Sigmoid colon (tissue), 7 donors: Measurements from ENCODE around the gene EIF2S2. TPM values are rescaled to one million over a fixed set of nuclear protein-coding genes. Genes with fewer than 3 reads are reported as not detected.

Experiments
- DNase-seq: peaks from one replicate; pipeline ENCODE4 v3.0.0-alpha.2; 2019
- H3K27ac ChIP-seq, 4 donors: fragments of 200-600 bp; sonication (generic); one replicate each; pipeline ENCODE4 v1.5.1; 2016 to 2019; ENCODE audit warnings: mild to moderate bottlenecking in 1 of 4
- H3K27me3 ChIP-seq, 3 donors: fragments of 200-600 bp; sonication (generic); one replicate each; pipeline ENCODE4 v1.5.1; 2019; ENCODE audit warnings: mild to moderate bottlenecking in 1 of 3
- H3K36me3 ChIP-seq, 4 donors: fragments of 200-600 bp; sonication (generic); one replicate each; pipeline ENCODE4 v1.5.1; 2016 to 2019
- H3K4me1 ChIP-seq, 4 donors: fragments of 200-600 bp; sonication (generic); one replicate each; pipeline ENCODE4 v1.5.1; 2017 to 2019
- H3K4me3 ChIP-seq, 4 donors: fragments of 200-600 bp; sonication (generic); one replicate each; pipeline ENCODE4 v1.5.1; 2017 to 2019; ENCODE audit warnings: mild to moderate bottlenecking in 2 of 4, moderate library complexity in 1 of 4
- H3K9me3 ChIP-seq, 4 donors: fragments of 200-600 bp in 3 of 4; sonication (generic) in 3 of 4; one replicate each; pipeline versions ENCODE4 v1.5.1 to v1.6.1; 2013 to 2019
- CTCF ChIP-seq, 4 experiments: fragments of 450-650 bp in 3 of 4; fragments of 200-600 bp in 1 of 4; IDR thresholded peaks; one replicate each; pipeline ENCODE4 v1.5.1; 2016 to 2019; ENCODE audit warnings: antibody characterized with exemption in 4 of 4, mild to moderate bottlenecking in 3 of 4, moderate library complexity in 2 of 4
- EP300 ChIP-seq, 4 donors: sonication (generic); formaldehyde crosslinking; IDR thresholded peaks; one replicate each; pipeline ENCODE4 v1.6.1; 2017; ENCODE audit warnings: antibody characterized with exemption in 4 of 4
- POLR2A ChIP-seq, 2 donors: fragments of 450-650 bp; IDR thresholded peaks; one replicate each; pipeline ENCODE4 v1.6.1; 2016; ENCODE audit warnings: antibody characterized with exemption in 2 of 2, mild to moderate bottlenecking in 2 of 2, moderate library complexity in 2 of 2
- POLR2AphosphoS5 ChIP-seq, 4 donors: sonication (generic); formaldehyde crosslinking; IDR thresholded peaks; one replicate each; pipeline ENCODE4 v1.6.1; 2017; ENCODE audit warnings: antibody characterized with exemption in 4 of 4
- WGBS, 2 donors: extraction: QIAGEN DNeasy Blood & Tissue Kit; methylation state at CpG; one replicate each; pipeline ENCODE4 v1.1.7; 2013; 5-methylcytosine and 5-hydroxymethylcytosine counted together
- intact Hi-C: fragments of 100-400 bp; cut with DNase I; formaldehyde crosslinking; loops from one replicate; pipeline ENCODE4 v1.15.1; 2023
- polyA plus RNA-seq, 3 donors: library from polyadenylated mRNA; stranded (reverse); fragments of 200-250 nt; gene quantifications; one replicate each; pipeline ENCODE4 v1.2.3, GENCODE V29; 2013
- total RNA-seq, 4 donors: library from RNA; depleted of rRNA; stranded (reverse); fragments of >200 nt; gene quantifications; one replicate each; pipeline ENCODE4 v1.1.0, GENCODE V29; 2016
- donor health status: healthy with polysubstance abuse.
- donor health status: Bipolar disorder and iron deficiency.
- donor health status: healthy.

The EIF2S2 gene
- total and polyA plus RNA-seq, 7 donors: 44.6 to 69.8 (median 52.8) TPM

- peaks cover 0 to 30% (median 21%) of the 10 kb centered on the region in 4 donors for H3K4me1 ChIP-seq
- no peak overlapping the region for H3K4me3 ChIP-seq
- DNase-seq: no peak
- TF ChIP-seq CTCF (IDR thresholded peaks at IDR 0.05): no peak
- H3K9me3 ChIP-seq: no peaks in the 10 kb centered on the region
- H3K36me3 ChIP-seq: no peaks in the 10 kb centered on the region
- no peak overlapping the region for H3K27ac ChIP-seq
- intact Hi-C loops: no loop called here
- H3K27me3 ChIP-seq: no peaks in the 10 kb centered on the region
Observed at GRCh38 chr20:34061695-34062094, 50.3 kb downstream of the EIF2S2 start.

- peaks cover 0 to 30% (median 21%) of the 10 kb centered on the region in 4 donors for H3K4me1 ChIP-seq
Observed at GRCh38 chr20:34060970-34061369, 51.1 kb downstream of the EIF2S2 start.

GRCh38 chr20:34058831-34059230 is 53.2 kb downstream of the EIF2S2 start:
- intact Hi-C loops: no loop called here

More at GRCh38 chr20:34060970-34061369, 51.1 kb downstream of the EIF2S2 start:
- no peaks in the 10 kb centered on the region for H3K36me3 ChIP-seq
- H3K9me3 ChIP-seq: no peaks in the 10 kb centered on the region
- no peaks in the 10 kb centered on the region for H3K27me3 ChIP-seq
- H3K27ac ChIP-seq: no peak overlapping the region
- no peak overlapping the region for H3K4me3 ChIP-seq
- TF ChIP-seq EP300 (IDR thresholded peaks at IDR 0.05) (no peak), CTCF (IDR thresholded peaks at IDR 0.05) (no peak), POLR2AphosphoS5 (IDR thresholded peaks at IDR 0.05) (no peak), POLR2A (IDR thresholded peaks at IDR 0.05) (no peak)
- WGBS, 2 donors: 85 to 86% methylated on average over 1 of the region's 1 CpG
- no peak for DNase-seq
- intact Hi-C loops: no loop called here

GRCh38 chr20:34055290-34055689 is 56.8 kb downstream of the EIF2S2 start:
- no peaks in the 10 kb centered on the region for H3K27me3 ChIP-seq
- WGBS, 2 donors: 62 to 84% methylated on average over 1 of the region's 1 CpG
- DNase-seq: no peak
- no peaks in the 10 kb centered on the region for H3K9me3 ChIP-seq
- H3K4me3 ChIP-seq: no peak overlapping the region
- no peak overlapping the region for H3K27ac ChIP-seq
- intact Hi-C loops: no loop called here
- H3K36me3 ChIP-seq: no peaks in the 10 kb centered on the region
- TF ChIP-seq POLR2AphosphoS5 (IDR thresholded peaks at IDR 0.05): no peak
- TF ChIP-seq EP300 (IDR thresholded peaks at IDR 0.05): no peak
- TF ChIP-seq POLR2A (IDR thresholded peaks at IDR 0.05): no peak
- no peak for TF ChIP-seq CTCF (IDR thresholded peaks at IDR 0.05)
- H3K4me1 ChIP-seq: peaks cover 0 to 17% (median 6%) of the 10 kb centered on the region in 4 donors

More at GRCh38 chr20:34058831-34059230, 53.2 kb downstream of the EIF2S2 start:
- no peak overlapping the region for H3K4me3 ChIP-seq
- no peaks in the 10 kb centered on the region for H3K9me3 ChIP-seq
- no peaks in the 10 kb centered on the region for H3K36me3 ChIP-seq
- no peak for TF ChIP-seq EP300 (IDR thresholded peaks at IDR 0.05)
- no peak for TF ChIP-seq CTCF (IDR thresholded peaks at IDR 0.05)
- TF ChIP-seq POLR2AphosphoS5 (IDR thresholded peaks at IDR 0.05): no peak
- TF ChIP-seq POLR2A (IDR thresholded peaks at IDR 0.05): no peak
- DNase-seq: no peak
- peaks cover 0 to 23% (median 6%) of the 10 kb centered on the region in 4 donors for H3K4me1 ChIP-seq
- H3K27ac ChIP-seq: no peak overlapping the region
- 30 to 37% methylated on average over 1 of the region's 1 CpG for whole genome bisulfite sequencing, 2 donors
- no peaks in the 10 kb centered on the region for H3K27me3 ChIP-seq

- peaks cover 0 to 17% (median 9%) of the 10 kb centered on the region in 4 donors for H3K4me1 ChIP-seq
- H3K4me3 ChIP-seq: no peak overlapping the region
- intact Hi-C loops: no loop called here
- H3K27me3 ChIP-seq: no peaks in the 10 kb centered on the region
- H3K27ac ChIP-seq: no peak overlapping the region
- WGBS, 2 donors: 33 to 54% methylated on average over 2 of the region's 2 CpGs
- no peaks in the 10 kb centered on the region for H3K36me3 ChIP-seq
- H3K9me3 ChIP-seq: no peaks in the 10 kb centered on the region
- TF ChIP-seq POLR2AphosphoS5 (IDR thresholded peaks at IDR 0.05) (no peak), POLR2A (IDR thresholded peaks at IDR 0.05) (no peak), CTCF (IDR thresholded peaks at IDR 0.05) (no peak), EP300 (IDR thresholded peaks at IDR 0.05) (no peak)
- DNase-seq: no peak
Observed at GRCh38 chr20:34052414-34052813, 59.6 kb downstream of the EIF2S2 start.
